NB4 (cell line): ENCODE measurements around the gene CCNB1.

ENCODE experiments used
- MYC ChIP-seq: IDR thresholded peaks from 2 replicates; pipeline ENCODE4 v1.6.1; 2011; ENCODE audit warnings: low read depth, low read length
- POLR2A ChIP-seq: IDR thresholded peaks from 2 replicates; pipeline ENCODE4 v1.6.1; 2011; ENCODE audit warnings: mild to moderate bottlenecking; ENCODE audit not compliant: insufficient read length; ENCODE audit errors: extremely low read depth
- TF ChIP-seq, protein P1 (sequence below): IDR thresholded peaks from one replicate; pipeline ENCODE4 v1.5.1; 2012; ENCODE audit warnings: low read depth, low read length
- TF ChIP-seq, protein P2 (sequence below): IDR thresholded peaks from 2 replicates; pipeline ENCODE4 v1.6.1; 2011; ENCODE audit warnings: low read depth, low read length

DNA sequence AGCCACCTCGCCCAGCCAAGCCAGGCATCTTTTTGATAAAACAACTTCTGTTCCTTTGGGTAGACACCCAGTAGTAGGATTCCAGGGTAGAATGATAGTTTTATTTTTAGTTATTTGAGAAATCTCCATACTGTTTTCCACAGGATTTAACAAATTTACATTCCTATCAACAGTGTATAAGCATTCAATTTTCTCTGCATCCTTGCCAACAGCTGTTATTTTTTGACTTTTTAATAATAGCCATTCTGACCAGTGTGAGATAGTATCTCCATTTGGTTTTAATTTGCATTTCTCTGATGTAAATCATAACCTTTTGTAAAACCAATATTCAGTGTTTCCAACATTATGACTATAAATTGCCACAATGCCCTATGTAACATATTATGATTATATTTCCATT lies 28.2 kb upstream of the CCNB1 start:
- TF ChIP-seq, protein P1, sequence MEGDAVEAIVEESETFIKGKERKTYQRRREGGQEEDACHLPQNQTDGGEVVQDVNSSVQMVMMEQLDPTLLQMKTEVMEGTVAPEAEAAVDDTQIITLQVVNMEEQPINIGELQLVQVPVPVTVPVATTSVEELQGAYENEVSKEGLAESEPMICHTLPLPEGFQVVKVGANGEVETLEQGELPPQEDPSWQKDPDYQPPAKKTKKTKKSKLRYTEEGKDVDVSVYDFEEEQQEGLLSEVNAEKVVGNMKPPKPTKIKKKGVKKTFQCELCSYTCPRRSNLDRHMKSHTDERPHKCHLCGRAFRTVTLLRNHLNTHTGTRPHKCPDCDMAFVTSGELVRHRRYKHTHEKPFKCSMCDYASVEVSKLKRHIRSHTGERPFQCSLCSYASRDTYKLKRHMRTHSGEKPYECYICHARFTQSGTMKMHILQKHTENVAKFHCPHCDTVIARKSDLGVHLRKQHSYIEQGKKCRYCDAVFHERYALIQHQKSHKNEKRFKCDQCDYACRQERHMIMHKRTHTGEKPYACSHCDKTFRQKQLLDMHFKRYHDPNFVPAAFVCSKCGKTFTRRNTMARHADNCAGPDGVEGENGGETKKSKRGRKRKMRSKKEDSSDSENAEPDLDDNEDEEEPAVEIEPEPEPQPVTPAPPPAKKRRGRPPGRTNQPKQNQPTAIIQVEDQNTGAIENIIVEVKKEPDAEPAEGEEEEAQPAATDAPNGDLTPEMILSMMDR, result no peak
- TF ChIP-seq, protein P2, sequence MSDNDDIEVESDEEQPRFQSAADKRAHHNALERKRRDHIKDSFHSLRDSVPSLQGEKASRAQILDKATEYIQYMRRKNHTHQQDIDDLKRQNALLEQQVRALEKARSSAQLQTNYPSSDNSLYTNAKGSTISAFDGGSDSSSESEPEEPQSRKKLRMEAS, result no peak
- TF ChIP-seq POLR2A (no peak), MYC (no peak)
